NB4 (cell line): Measurements from ENCODE around the gene SPHK2.

Experiments
- DNase-seq: peaks from one replicate; pipeline ENCODE4 v3.0.0; 2010; ENCODE audit warnings: low read depth
- H3K4me3 ChIP-seq: one replicate; pipeline ENCODE4 v1.5.1; 2011; ENCODE audit warnings: mild to moderate bottlenecking, low read depth, low read length, moderate library complexity
- CTCF ChIP-seq: IDR thresholded peaks from one replicate; pipeline ENCODE4 v1.5.1; 2012; ENCODE audit warnings: low read depth, low read length
- MAX ChIP-seq: IDR thresholded peaks from 2 replicates; pipeline ENCODE4 v1.6.1; 2011; ENCODE audit warnings: low read depth, low read length
- MYC ChIP-seq: IDR thresholded peaks from 2 replicates; pipeline ENCODE4 v1.6.1; 2011; ENCODE audit warnings: low read depth, low read length
- POLR2A ChIP-seq: IDR thresholded peaks from 2 replicates; pipeline ENCODE4 v1.6.1; 2011; ENCODE audit warnings: mild to moderate bottlenecking; ENCODE audit not compliant: insufficient read length; ENCODE audit errors: extremely low read depth

SPHK2 gene

GRCh38 chr19:48578891-48579290 is 40.4 kb upstream of the SPHK2 start:
- TF ChIP-seq CTCF = no peak
- 0 out of 2 replicates have a peak, but pooled peaks have one; percentile 20 for TF ChIP-seq MAX
- TF ChIP-seq POLR2A = no peak

GRCh38 chr19:48582168-48582567 is 37.1 kb upstream of the SPHK2 start:
- TF ChIP-seq MAX (no peak), MYC (no peak), CTCF (no peak), POLR2A (no peak)
- DNase-seq = no peak

More at GRCh38 chr19:48578891-48579290, 40.4 kb upstream of the SPHK2 start:
- DNase-seq = no peak
- no peak overlapping the region for H3K4me3 ChIP-seq

GRCh38 chr19:48587387-48587786 is 31.9 kb upstream of the SPHK2 start:
- no peak overlapping the region for H3K4me3 ChIP-seq
- DNase-seq = no peak
- no peak for TF ChIP-seq POLR2A
- no peak for TF ChIP-seq MYC
- TF ChIP-seq MAX = no peak
- TF ChIP-seq CTCF = no peak

More at GRCh38 chr19:48582168-48582567, 37.1 kb upstream of the SPHK2 start:
- H3K4me3 ChIP-seq = no peak overlapping the region

GRCh38 chr19:48588670-48589401 is 30.5 kb upstream of the SPHK2 start:
- H3K4me3 ChIP-seq = peak overlapping the region; percentile 18
- DNase-seq = peak; percentile 100
- TF ChIP-seq POLR2A (peak; percentile 48), MAX (peak; percentile 89), MYC (peak; percentile 86), CTCF (peak; percentile 100)

GRCh38 chr19:48591021-48591420 is 28.3 kb upstream of the SPHK2 start:
- TF ChIP-seq MAX (no peak), POLR2A (no peak), MYC (0 out of 2 replicates have a peak, but pooled peaks have one; percentile 23), CTCF (peak; percentile 65)
- peak; percentile 81 for DNase-seq
- H3K4me3 ChIP-seq = no peak overlapping the region
